Skeletal muscle satellite cell (primary cell): ENCODE results near the gene MUSTN1.

Experiments used
- H3K27me3 ChIP-seq: 2 replicates; pipeline ENCODE4 v1.7.0; 2013; ENCODE audit warnings: low read length; ENCODE audit not compliant: control insufficient read depth, insufficient read depth
- H3K36me3 ChIP-seq: 2 replicates; pipeline ENCODE4 v1.7.0; 2013; ENCODE audit warnings: mild to moderate bottlenecking, control low read depth, low read length; ENCODE audit not compliant: insufficient read depth
- H3K4me1 ChIP-seq: 2 replicates; pipeline ENCODE4 v1.7.0; 2013; ENCODE audit warnings: low read length; ENCODE audit not compliant: control insufficient read depth, insufficient read depth
- H3K4me2 ChIP-seq: 2 replicates; pipeline ENCODE4 v1.7.0; 2013; ENCODE audit warnings: mild to moderate bottlenecking, low read length
- H3K4me3 ChIP-seq: 2 replicates; pipeline ENCODE4 v1.7.0; 2013; ENCODE audit warnings: low read length
- H3K9ac ChIP-seq: 2 replicates; pipeline ENCODE4 v1.7.0; 2013; ENCODE audit warnings: mild to moderate bottlenecking, low read depth, low read length, moderate library complexity
- H3K9me3 ChIP-seq: replicated peaks from 2 replicates; pipeline ENCODE4 v1.7.0; 2013; ENCODE audit warnings: mild to moderate bottlenecking, control low read depth, low read length

Gene MUSTN1

DNA sequence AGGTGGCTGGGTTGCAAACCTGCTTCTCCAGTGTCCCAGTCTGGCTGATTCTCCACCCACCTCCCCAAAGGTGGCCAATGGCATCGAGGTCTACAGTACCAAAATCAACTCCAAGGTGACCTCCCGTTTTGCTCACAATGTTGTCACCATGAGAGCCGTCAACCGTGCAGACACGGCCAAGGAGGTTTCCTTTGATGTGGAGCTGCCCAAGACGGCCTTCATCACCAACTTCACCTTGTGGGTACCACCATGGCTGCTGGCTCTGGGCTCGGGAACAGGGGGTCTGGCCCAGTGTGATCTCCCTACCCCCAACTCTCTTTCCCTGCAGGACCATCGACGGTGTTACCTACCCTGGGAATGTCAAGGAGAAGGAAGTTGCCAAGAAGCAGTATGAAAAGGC lies 38.4 kb downstream of the MUSTN1 start:
- Histone ChIP-seq H3K4me3 (no peak overlapping the region), H3K4me1 (peaks cover 30% of the 10 kb centered on the region), H3K36me3 (no peaks in the 10 kb centered on the region), H3K4me2 (no peak overlapping the region), H3K27me3 (no peaks in the 10 kb centered on the region), H3K9me3 (no peaks in the 10 kb centered on the region), H3K9ac (no peak overlapping the region)

DNA sequence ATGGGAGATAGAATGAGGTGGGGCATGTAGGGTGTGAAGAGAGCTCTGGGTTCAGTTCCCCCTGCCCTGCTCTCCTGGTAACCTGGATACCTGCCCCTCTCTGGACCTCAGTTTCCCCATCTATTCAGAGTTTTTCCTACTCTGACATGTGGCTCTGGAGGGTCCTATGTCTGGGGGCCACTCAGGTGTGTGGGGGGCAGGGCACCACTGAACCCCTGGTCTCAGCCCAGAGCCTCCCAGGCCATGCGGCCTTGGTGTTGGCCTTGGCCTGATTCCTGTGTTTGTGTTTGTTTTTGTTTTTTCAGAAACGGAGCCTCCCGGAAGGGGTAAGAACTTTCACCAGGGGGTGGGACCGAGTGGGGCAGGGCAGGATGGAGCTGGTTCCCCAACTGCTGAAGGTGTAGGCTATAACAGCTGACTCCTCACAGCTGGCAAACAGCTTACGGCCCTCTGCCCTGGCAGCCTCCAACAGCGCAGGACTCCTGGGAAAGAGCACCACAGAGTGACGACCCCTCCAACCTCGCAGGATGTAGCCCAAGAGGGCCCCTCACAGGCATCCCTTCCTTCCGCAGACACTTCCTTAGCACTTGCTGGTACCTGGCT lies 39.4 kb downstream of the MUSTN1 start:
- Histone ChIP-seq H3K4me3 (no peak overlapping the region), H3K9ac (no peak overlapping the region), H3K9me3 (no peaks in the 10 kb centered on the region), H3K4me1 (peaks cover 30% of the 10 kb centered on the region), H3K27me3 (no peaks in the 10 kb centered on the region), H3K4me2 (no peak overlapping the region), H3K36me3 (no peaks in the 10 kb centered on the region)

DNA sequence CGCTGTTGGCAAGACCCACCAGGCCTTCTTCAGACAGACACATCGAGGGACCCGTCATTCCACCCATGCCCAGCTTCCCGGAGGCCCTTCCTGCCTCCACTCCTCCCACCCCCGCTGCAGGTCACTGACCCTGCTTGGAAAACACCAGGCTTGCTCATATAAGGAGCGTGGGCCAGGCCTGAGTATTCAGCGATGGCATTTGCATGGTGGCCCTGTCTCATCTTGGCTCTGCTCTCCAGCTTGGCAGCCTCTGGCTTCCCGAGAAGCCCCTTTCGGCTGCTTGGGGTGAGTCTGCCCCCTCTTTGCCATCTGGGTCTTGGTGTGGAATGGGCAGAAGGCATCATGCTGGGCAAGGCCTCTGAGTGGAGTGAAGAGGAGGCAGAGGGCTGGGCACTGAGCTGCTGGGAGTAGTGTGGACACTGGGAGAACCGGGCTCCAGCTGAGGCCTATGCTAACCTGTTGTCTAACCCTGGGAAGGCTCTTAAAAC lies 40.2 kb downstream of the MUSTN1 start, which contains the start of gene ITIH3:
ITIH3 (plus strand) TSS at position 185 of the 488 bp plus-strand sequence; CDS start at position 193, 8 bp downstream.
- no peaks in the 10 kb centered on the region for H3K36me3 ChIP-seq
- H3K4me2 ChIP-seq, result no peak within 1 kb of the TSS
- no peak within 1 kb of the TSS for H3K9ac ChIP-seq
- H3K4me1 ChIP-seq, result peaks cover 30% of the 10 kb centered on the region
- no peaks in the 10 kb centered on the region for H3K27me3 ChIP-seq
- H3K4me3 ChIP-seq, result no peak within 1 kb of the TSS
- H3K9me3 ChIP-seq, result no peaks in the 10 kb centered on the region

DNA sequence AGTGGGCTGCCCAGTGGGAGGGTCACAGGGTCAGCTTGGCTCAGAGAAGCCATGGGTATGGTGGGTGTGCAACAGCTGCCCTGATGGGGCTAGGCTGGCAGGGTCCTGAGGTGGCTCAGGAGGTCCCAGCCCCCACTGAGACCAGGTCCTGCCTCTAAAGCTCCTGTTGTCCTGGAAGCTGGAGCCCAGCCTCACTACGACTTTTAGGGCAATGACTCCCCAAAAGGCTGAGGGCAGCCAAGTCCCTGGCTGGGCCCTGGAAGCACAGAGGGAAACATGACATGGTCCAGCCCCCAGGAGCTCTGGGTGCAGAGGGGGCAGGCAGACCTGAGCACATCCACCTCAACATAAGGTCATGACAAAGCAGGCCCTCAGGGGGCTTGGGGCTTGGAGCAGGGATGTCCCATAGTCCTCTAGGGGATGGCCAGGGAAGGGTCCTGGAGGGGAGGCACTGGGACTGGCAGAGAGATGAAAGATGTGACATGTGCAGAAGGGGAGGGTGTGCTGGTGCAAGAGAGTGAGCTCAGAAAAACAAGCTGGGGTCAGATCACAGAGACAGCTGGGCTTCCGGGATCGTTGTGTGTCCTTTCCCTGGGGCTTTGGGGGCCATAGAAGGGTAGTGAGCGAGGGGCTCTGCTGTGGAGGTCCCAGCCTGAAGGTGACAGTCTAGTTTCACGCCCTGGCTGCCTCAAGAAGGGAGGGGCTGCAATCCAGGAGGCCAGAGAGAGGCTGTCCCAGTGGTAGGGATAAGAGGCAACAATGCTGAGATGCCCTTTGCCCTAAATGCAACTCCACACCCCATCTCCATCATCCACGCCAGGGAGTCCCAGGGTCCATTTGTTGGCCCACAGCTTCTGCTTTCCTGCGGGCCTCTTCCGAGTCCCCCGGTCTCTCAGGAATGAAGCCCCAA lies 40.9 kb downstream of the MUSTN1 start:
- Histone ChIP-seq H3K4me3 (no peak overlapping the region), H3K9me3 (no peaks in the 10 kb centered on the region), H3K36me3 (no peaks in the 10 kb centered on the region), H3K4me2 (no peak overlapping the region), H3K4me1 (peaks cover 30% of the 10 kb centered on the region), H3K9ac (no peak overlapping the region), H3K27me3 (no peaks in the 10 kb centered on the region)

DNA sequence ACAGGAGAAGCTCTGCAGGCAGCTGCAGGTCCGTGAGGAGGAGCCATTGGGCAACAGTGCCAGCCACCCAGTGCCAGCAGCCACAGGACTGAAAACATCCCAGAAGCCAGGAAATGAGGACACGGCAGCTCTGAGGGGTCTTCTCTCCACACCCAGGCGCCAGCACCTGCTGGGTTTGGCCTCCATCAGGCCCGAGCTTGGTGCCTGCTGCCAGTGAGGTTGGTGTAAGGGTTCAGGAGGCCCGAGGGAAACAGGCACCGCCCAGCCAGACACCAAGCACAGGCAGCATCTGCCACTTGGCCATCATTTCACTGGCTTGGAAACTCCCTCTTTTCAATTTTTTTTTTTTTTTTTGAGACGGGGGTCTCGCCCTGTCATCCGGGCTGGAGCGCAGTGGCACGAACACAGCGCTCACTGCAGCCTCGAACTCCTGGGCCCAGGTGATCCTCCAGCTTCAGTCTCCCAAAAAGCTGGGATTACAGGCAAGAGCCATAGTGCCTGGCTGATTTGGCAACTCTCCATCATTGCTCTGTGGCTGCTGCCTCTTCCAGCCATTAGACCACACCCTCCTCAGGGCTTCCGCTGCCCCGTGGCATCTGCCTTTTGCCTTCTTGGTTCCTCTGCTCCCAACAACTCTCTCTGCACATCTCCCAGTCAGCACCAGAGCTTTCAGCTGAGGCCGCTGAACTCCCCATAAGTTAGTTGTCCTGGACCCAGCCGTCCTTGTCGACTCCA lies 41.7 kb downstream of the MUSTN1 start:
- H3K4me3 ChIP-seq, result no peak overlapping the region
- H3K4me2 ChIP-seq, result no peak overlapping the region
- no peaks in the 10 kb centered on the region for H3K36me3 ChIP-seq
- no peaks in the 10 kb centered on the region for H3K9me3 ChIP-seq
- no peak overlapping the region for H3K9ac ChIP-seq
- H3K27me3 ChIP-seq, result peaks cover 1% of the 10 kb centered on the region
- peaks cover 23% of the 10 kb centered on the region for H3K4me1 ChIP-seq

DNA sequence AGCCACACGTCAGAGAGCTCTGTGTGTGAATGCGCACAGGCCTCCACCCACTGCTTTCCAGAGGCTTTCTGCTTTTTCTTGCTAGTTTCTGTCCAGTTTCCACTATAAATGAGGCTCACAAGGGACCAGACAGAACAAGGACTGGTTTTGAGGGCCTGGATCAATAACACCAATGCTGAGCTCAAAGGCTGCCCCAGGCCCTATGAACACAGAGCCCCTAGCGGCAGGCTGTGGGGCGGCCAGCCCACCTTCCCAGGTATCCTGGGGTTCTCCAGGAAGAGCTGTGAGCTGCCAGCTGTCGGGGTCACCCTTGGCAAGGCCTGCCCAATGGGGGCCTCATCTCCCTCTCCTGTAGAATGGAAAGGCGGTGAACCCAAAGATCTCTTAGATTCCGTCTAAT lies 42.4 kb downstream of the MUSTN1 start:
- Histone ChIP-seq H3K4me3 (no peak overlapping the region), H3K4me1 (peaks cover 20% of the 10 kb centered on the region), H3K9me3 (no peaks in the 10 kb centered on the region), H3K27me3 (peaks cover 9% of the 10 kb centered on the region), H3K9ac (no peak overlapping the region), H3K36me3 (no peaks in the 10 kb centered on the region), H3K4me2 (no peak overlapping the region)

DNA sequence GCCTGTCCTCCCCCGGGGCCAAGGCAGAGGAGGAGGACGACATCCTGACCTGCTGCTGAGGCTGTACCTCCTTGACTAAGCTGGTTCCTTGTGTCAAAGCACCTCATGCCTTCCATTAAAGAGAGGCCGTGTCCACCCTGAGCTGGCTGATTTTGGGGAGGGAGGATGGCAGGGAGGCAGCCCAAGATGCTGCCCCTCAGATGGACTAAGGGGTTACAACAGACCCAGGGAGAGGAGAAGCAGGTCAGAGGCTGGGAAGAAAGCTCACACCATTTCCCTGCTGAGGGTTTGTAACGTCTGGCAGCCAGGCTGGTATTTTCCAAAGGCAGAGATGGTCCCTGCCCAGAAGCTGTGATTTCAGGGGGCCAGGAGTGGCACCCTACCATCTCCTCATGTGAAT lies 42.9 kb downstream of the MUSTN1 start:
- H3K4me3 ChIP-seq, result no peak overlapping the region
- peaks cover 10% of the 10 kb centered on the region for H3K27me3 ChIP-seq
- H3K4me1 ChIP-seq, result peaks cover 20% of the 10 kb centered on the region
- H3K9me3 ChIP-seq, result no peaks in the 10 kb centered on the region
- no peaks in the 10 kb centered on the region for H3K36me3 ChIP-seq
- H3K4me2 ChIP-seq, result no peak overlapping the region
- H3K9ac ChIP-seq, result no peak overlapping the region

DNA sequence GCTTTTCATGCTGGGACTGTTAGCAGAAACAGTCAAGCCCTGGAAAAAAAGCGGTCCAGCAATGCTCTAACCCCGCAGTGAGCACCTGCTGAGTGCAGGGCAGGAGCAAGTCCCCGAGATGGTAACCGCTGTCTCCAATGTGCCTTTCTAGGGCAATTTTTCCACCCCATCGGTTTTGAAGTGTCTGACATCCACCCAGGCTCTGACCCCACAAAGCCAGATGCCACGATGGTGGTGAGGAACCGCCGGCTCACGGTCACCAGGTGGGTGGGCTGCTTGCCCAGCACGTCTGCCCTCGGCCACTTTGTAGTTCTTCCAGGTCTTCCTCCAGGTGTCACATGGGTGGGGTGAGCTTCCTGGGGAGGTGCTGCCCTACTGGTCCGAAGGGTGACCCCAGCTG lies 43.5 kb downstream of the MUSTN1 start:
- H3K4me3 ChIP-seq, result no peak overlapping the region
- H3K36me3 ChIP-seq, result no peaks in the 10 kb centered on the region
- no peak overlapping the region for H3K9ac ChIP-seq
- H3K4me1 ChIP-seq, result peaks cover 20% of the 10 kb centered on the region
- no peaks in the 10 kb centered on the region for H3K9me3 ChIP-seq
- no peak overlapping the region for H3K4me2 ChIP-seq
- H3K27me3 ChIP-seq, result peaks cover 12% of the 10 kb centered on the region

DNA sequence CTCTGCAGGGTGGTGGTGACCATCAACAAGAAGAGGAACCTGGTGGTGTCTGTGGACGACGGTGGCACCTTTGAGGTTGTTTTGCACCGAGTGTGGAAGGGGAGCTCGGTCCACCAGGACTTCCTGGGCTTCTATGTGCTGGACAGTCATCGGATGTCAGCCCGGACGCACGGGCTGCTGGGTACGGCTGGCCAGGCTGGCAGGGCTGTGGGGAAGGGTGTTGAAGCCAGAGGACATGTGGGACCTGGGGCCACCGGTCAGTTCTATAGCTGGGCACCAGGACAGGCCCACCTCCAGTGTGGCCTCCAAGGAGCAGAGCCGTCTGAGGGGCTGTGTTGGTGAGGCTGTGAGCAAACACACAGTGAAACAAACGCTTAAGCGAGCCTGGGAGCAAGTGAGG lies 44.1 kb downstream of the MUSTN1 start:
- no peaks in the 10 kb centered on the region for H3K36me3 ChIP-seq
- H3K9me3 ChIP-seq, result no peaks in the 10 kb centered on the region
- no peak overlapping the region for H3K9ac ChIP-seq
- H3K4me2 ChIP-seq, result no peak overlapping the region
- H3K27me3 ChIP-seq, result peaks cover 18% of the 10 kb centered on the region
- peaks cover 20% of the 10 kb centered on the region for H3K4me1 ChIP-seq
- H3K4me3 ChIP-seq, result no peak overlapping the region

DNA sequence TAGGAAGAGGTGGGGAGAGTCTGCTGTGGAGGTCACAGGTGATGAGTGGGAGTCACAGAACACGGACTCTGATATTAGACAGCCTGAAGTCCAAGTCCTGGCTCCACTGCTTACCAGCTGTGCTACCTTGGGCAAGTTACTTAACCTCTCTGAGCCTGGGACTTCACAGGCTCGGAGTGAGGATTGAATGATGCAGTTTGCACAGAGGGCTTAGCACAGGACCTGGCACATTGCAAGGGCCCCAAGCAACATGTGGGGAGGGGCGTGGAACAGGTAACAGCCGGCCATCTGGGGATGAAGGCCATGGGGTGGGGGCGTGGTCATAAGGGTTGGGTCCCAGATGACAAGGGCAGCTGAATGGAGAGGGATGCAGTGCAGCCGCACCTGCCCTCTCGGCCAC lies 44.5 kb downstream of the MUSTN1 start:
- H3K4me3 ChIP-seq, result no peak overlapping the region
- H3K36me3 ChIP-seq, result no peaks in the 10 kb centered on the region
- no peak overlapping the region for H3K4me2 ChIP-seq
- H3K9ac ChIP-seq, result no peak overlapping the region
- peaks cover 19% of the 10 kb centered on the region for H3K27me3 ChIP-seq
- no peaks in the 10 kb centered on the region for H3K9me3 ChIP-seq
- H3K4me1 ChIP-seq, result peaks cover 20% of the 10 kb centered on the region

DNA sequence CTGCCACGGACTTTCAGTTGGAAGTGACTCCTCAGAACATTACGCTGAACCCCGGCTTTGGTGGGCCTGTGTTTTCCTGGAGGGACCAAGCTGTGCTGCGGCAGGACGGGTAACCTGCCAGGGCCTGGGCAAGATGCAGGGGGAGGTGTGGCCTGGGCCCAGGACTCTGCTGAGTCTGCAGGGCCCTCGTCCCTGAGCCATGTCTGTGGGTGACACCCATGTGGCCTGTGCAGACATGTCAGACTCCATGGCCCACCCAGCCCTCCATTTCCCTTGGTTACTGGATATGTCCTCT lies 45.1 kb downstream of the MUSTN1 start:
- Histone ChIP-seq H3K9ac (no peak overlapping the region), H3K9me3 (no peaks in the 10 kb centered on the region), H3K4me2 (no peak overlapping the region), H3K4me3 (no peak overlapping the region), H3K27me3 (peaks cover 22% of the 10 kb centered on the region), H3K36me3 (no peaks in the 10 kb centered on the region), H3K4me1 (peaks cover 19% of the 10 kb centered on the region)
